NCI-H187 treated with DMSO at 0.1 percent for 48 hours (cell line): ENCODE results near the gene POLR3B.
A peak's percentile ranks its signal among the peaks of the same experiment; 100 is the strongest.
"Not testable (repeated sequence)": the region's sequence is repeated elsewhere in the genome, so short reads cannot be mapped to it uniquely, and the experiment has no call there.

Experiments
- DNase-seq: peaks from one replicate; lab custom pipeline; 2025; lab: John Stamatoyannopoulos, UW

POLR3B gene

GRCh38 chr12:106357549-106358395 lies at the start of gene POLR3B:
TSS of gene POLR3B (plus strand) at chr12:106357748. CDS start at chr12:106357880, 132 bp downstream.
- DNase-seq = peak; percentile 95

- DNase-seq = no peak
Observed at GRCh38 chr12:106308121-106308520, 49.4 kb upstream of the POLR3B start.

GRCh38 chr12:106308611-106309010 lies 48.9 kb upstream of the POLR3B start:
- no peak for DNase-seq

GRCh38 chr12:106309671-106310505 lies 47.7 kb upstream of the POLR3B start:
- DNase-seq = no peak

GRCh38 chr12:106310687-106311086 lies 46.9 kb upstream of the POLR3B start:
- no peak for DNase-seq

- DNase-seq = no peak
Observed at GRCh38 chr12:106311139-106311538, 46.4 kb upstream of the POLR3B start.

- DNase-seq = not testable (repeated sequence)
Observed at GRCh38 chr12:106313413-106313812, 44.1 kb upstream of the POLR3B start.

GRCh38 chr12:106315523-106315922 lies 42.0 kb upstream of the POLR3B start:
- DNase-seq = no peak

- DNase-seq = no peak
Observed at GRCh38 chr12:106317406-106318082, 40.0 kb upstream of the POLR3B start.

GRCh38 chr12:106321139-106321850 lies 36.3 kb upstream of the POLR3B start:
- DNase-seq = no peak

- no peak for DNase-seq
Observed at GRCh38 chr12:106323537-106323936, 34.0 kb upstream of the POLR3B start.

GRCh38 chr12:106327309-106327869 lies 30.2 kb upstream of the POLR3B start:
- DNase-seq = no peak

- no peak for DNase-seq
Observed at GRCh38 chr12:106328735-106329134, 28.8 kb upstream of the POLR3B start.

GRCh38 chr12:106329231-106329982 lies 28.1 kb upstream of the POLR3B start:
- DNase-seq = no peak

GRCh38 chr12:106331599-106331998 lies 25.9 kb upstream of the POLR3B start:
- no peak for DNase-seq

GRCh38 chr12:106332536-106332935 lies 25.0 kb upstream of the POLR3B start:
- no peak for DNase-seq

- no peak for DNase-seq
Observed at GRCh38 chr12:106333010-106333409, 24.5 kb upstream of the POLR3B start.

- DNase-seq = no peak
Observed at GRCh38 chr12:106333756-106334155, 23.8 kb upstream of the POLR3B start.

- DNase-seq = no peak
Observed at GRCh38 chr12:106341086-106341877, 16.3 kb upstream of the POLR3B start.
